ENCODE data around the gene MT1X. TPM values are rescaled to one million over a fixed set of nuclear protein-coding genes. Genes with fewer than 3 reads are reported as not detected.

The MT1X gene
- total and polyA plus RNA-seq, 4 donors: 213 to 3,979 (median 1,403) TPM

GRCh38 chr16:56715126-56715525 is 32.9 kb downstream of the MT1X start:
- H3K36me3 ChIP-seq (ENCODE audit: control insufficient read depth in 4 of 4, insufficient read depth in 3 of 4, low read depth in 1 of 4, low read length in 3 of 4): no peaks in the 10 kb centered on the region
- no peaks in the 10 kb centered on the region for H3K9me3 ChIP-seq (ENCODE audit: control insufficient read depth in 4 of 4, low read length in 3 of 4)
- 85% methylated on average over 4 of the region's 4 CpGs for WGBS
- no peak for TF ChIP-seq FOXA1 (IDR thresholded peaks at IDR 0.05)
- no peak for TF ChIP-seq JUND (IDR thresholded peaks at IDR 0.05)
- no peak for TF ChIP-seq ATF3 (IDR thresholded peaks at IDR 0.05)
- TF ChIP-seq EGR1 (IDR thresholded peaks at IDR 0.05; ENCODE audit: low read depth in 2 of 2): no peak
- TF ChIP-seq HNF4G (IDR thresholded peaks at IDR 0.05): no peak
- TF ChIP-seq SP1 (IDR thresholded peaks at IDR 0.05): no peak
- TF ChIP-seq TAF1 (conservative IDR thresholded peaks at IDR 0.05): no peak
- no peak for TF ChIP-seq RXRA (IDR thresholded peaks at IDR 0.05)
- TF ChIP-seq NR2F2 (IDR thresholded peaks at IDR 0.05): no peak
- TF ChIP-seq GABPA (IDR thresholded peaks at IDR 0.05 in 1 of 2, conservative IDR thresholded peaks at IDR 0.05 in 1 of 2): no peak
- H3K27me3 ChIP-seq (ENCODE audit: control insufficient read depth in 4 of 4, insufficient read depth in 4 of 4, low read length in 3 of 4): no peaks in the 10 kb centered on the region
- H3K4me3 ChIP-seq (ENCODE audit: low read depth in 1 of 3, low read length in 3 of 3): no peak overlapping the region
- H3K9ac ChIP-seq (ENCODE audit: low read depth in 1 of 2, low read length in 2 of 2): no peak overlapping the region
- no peak for DNase-seq (ENCODE audit: low spot score)
- no peaks in the 10 kb centered on the region for H3K4me1 ChIP-seq (ENCODE audit: control insufficient read depth in 4 of 4, insufficient read depth in 4 of 4, low read length in 3 of 4)
- H3K27ac ChIP-seq (ENCODE audit: low read depth in 1 of 2, low read length in 2 of 2): no peak overlapping the region

GRCh38 chr16:56716761-56717160 is 34.5 kb downstream of the MT1X start:
- no peaks in the 10 kb centered on the region for H3K27me3 ChIP-seq (ENCODE audit: control insufficient read depth in 4 of 4, insufficient read depth in 4 of 4, low read length in 3 of 4)

More at GRCh38 chr16:56716761-56717160, 34.5 kb downstream of the MT1X start:
- no peak overlapping the region for H3K4me3 ChIP-seq (ENCODE audit: low read depth in 1 of 3, low read length in 3 of 3)
- no peak overlapping the region for H3K27ac ChIP-seq (ENCODE audit: low read depth in 1 of 2, low read length in 2 of 2)
- no peak overlapping the region for H3K9ac ChIP-seq (ENCODE audit: low read depth in 1 of 2, low read length in 2 of 2)
- H3K4me1 ChIP-seq (ENCODE audit: control insufficient read depth in 4 of 4, insufficient read depth in 4 of 4, low read length in 3 of 4): no peaks in the 10 kb centered on the region
- DNase-seq (ENCODE audit: low spot score): no peak
- no peak for TF ChIP-seq HNF4A (conservative IDR thresholded peaks at IDR 0.05)
- TF ChIP-seq FOXA1 (IDR thresholded peaks at IDR 0.05): no peak
- no peak for TF ChIP-seq ZBTB33 (IDR thresholded peaks at IDR 0.05)
- no peak for TF ChIP-seq REST (IDR thresholded peaks at IDR 0.05)
- TF ChIP-seq CTCF (IDR thresholded peaks at IDR 0.05; ENCODE audit: low read depth, low read length, missing input control): no peak
- TF ChIP-seq SP1 (IDR thresholded peaks at IDR 0.05): no peak
- TF ChIP-seq TAF1 (conservative IDR thresholded peaks at IDR 0.05): no peak
- no peak for TF ChIP-seq GABPA (IDR thresholded peaks at IDR 0.05 in 1 of 2, conservative IDR thresholded peaks at IDR 0.05 in 1 of 2)
- no peak for TF ChIP-seq JUND (IDR thresholded peaks at IDR 0.05)
- TF ChIP-seq YY1 (IDR thresholded peaks at IDR 0.05): no peak
- no peak for TF ChIP-seq RXRA (IDR thresholded peaks at IDR 0.05)
- no peak for TF ChIP-seq MAX (IDR thresholded peaks at IDR 0.05)
- TF ChIP-seq NR2F2 (IDR thresholded peaks at IDR 0.05): no peak
- no peaks in the 10 kb centered on the region for H3K36me3 ChIP-seq (ENCODE audit: control insufficient read depth in 4 of 4, insufficient read depth in 3 of 4, low read depth in 1 of 4, low read length in 3 of 4)
- H3K9me3 ChIP-seq (ENCODE audit: control insufficient read depth in 4 of 4, low read length in 3 of 4): no peaks in the 10 kb centered on the region
- WGBS: 87% methylated on average over 3 of the region's 3 CpGs
